ENCODE data around the gene HAPLN3. TPM values are rescaled to one million over a fixed set of nuclear protein-coding genes. Genes with fewer than 3 reads are reported as not detected.

The HAPLN3 gene
- total RNA-seq, 1 experiment from 2014 or later = 42.4 TPM

DNA sequence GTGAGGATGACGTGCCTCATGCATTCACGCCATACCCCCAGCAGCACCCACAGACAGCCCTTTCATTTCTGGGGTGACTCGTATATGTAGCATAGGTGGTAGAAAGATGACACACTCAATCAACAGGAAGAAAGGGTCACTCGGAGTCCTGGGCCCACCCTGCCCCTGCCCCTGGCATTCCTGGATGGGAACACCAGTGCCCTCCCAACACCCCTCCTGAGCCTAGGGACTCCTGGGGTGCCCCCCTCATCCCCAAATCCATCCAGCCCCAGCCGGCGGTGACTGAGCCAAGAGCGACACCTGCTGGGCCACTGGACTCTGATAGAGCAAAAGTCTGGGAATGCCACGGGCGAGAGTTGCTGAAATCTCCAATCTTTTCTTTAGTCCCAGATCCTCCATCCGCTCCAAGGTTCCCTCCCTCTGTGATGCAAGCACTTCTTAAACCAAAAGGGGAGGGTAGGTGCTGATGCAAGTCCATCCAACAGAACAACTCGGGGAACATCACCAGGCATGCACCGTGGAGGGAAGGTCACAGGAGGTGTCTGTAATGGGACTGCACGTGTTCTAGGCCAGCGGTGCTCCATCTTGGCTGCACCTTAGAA is 61.0 kb downstream of the HAPLN3 start:
- Mint-ChIP-seq H3K27ac (no peak overlapping the region; a peak in 1 of 7 replicates), H3K9me3 (no peaks in the 10 kb centered on the region), H3K36me3 (ENCODE audit: insufficient read depth in 1 of 3, low read depth in 3 of 3) (no peaks in the 10 kb centered on the region), H3K4me3 (no peak overlapping the region), H3K27me3 (ENCODE audit: low read depth) (peaks cover 7% of the 10 kb centered on the region), H3K4me1 (peaks cover 3 to 8% of the 10 kb centered on the region in 2 experiments; a peak in 2 of 4 replicates)
- Histone ChIP-seq H4K5ac (ENCODE audit: insufficient read length, low read depth, low read length) (no peak overlapping the region), H2BK120ac (ENCODE audit: low read depth, low read length, poor library complexity, severe bottlenecking) (no peak overlapping the region), H2BK5ac (ENCODE audit: insufficient read length, low read length) (no peak overlapping the region), H4K91ac (ENCODE audit: insufficient read length, low read depth, low read length) (no peak overlapping the region), H3K4me1 (ENCODE audit: insufficient read depth, low read length) (no peaks in the 10 kb centered on the region), H3T11ph (ENCODE audit: low read length) (no peak overlapping the region), H3K79me2 (ENCODE audit: insufficient read depth, low read length) (no peaks in the 10 kb centered on the region), H3K4me2 (ENCODE audit: insufficient read depth, insufficient read length, low read length) (no peak overlapping the region), H4K8ac (replicated peaks; ENCODE audit: insufficient read length, low read depth, low read length) (no peak overlapping the region), H3K27me3 (ENCODE audit: insufficient read depth, low read length) (no peaks in the 10 kb centered on the region), H3K23me2 (ENCODE audit: insufficient read length, low read depth, low read length, poor library complexity, severe bottlenecking) (no peaks in the 10 kb centered on the region), H3K27ac (ENCODE audit: insufficient read length, low read depth, low read length) (no peak overlapping the region), H4K20me1 (ENCODE audit: control insufficient read depth, insufficient read depth, insufficient read length) (no peaks in the 10 kb centered on the region), H3K9ac (ENCODE audit: extremely low read depth, insufficient read length, low read length) (no peak overlapping the region), H3K56ac (ENCODE audit: insufficient read length, low read depth, low read length) (no peak overlapping the region), H3K9me3 (ENCODE audit: control insufficient read depth, low read depth, low read length) (no peaks in the 10 kb centered on the region), H3K18ac (ENCODE audit: insufficient read length, low read depth, low read length) (no peak overlapping the region), H3K4ac (ENCODE audit: low read depth, low read length) (no peak overlapping the region), H2BK20ac (ENCODE audit: low read depth, low read length, poor library complexity, severe bottlenecking) (no peak overlapping the region), H3K14ac (ENCODE audit: insufficient read depth, low read length) (no peak overlapping the region), H3K79me1 (ENCODE audit: insufficient read depth, low read depth, low read length, poor library complexity, severe bottlenecking) (no peaks in the 10 kb centered on the region), H2BK15ac (ENCODE audit: low read depth, low read length) (no peak overlapping the region), H3K23ac (ENCODE audit: insufficient read length, low read depth, low read length) (no peak overlapping the region), H2AFZ (ENCODE audit: low read length) (no peak overlapping the region), H2BK12ac (ENCODE audit: insufficient read length, low read depth, low read length) (no peak overlapping the region), H2AK5ac (ENCODE audit: insufficient read length, low read length) (no peak overlapping the region)
- TF ChIP-seq, protein P1, sequence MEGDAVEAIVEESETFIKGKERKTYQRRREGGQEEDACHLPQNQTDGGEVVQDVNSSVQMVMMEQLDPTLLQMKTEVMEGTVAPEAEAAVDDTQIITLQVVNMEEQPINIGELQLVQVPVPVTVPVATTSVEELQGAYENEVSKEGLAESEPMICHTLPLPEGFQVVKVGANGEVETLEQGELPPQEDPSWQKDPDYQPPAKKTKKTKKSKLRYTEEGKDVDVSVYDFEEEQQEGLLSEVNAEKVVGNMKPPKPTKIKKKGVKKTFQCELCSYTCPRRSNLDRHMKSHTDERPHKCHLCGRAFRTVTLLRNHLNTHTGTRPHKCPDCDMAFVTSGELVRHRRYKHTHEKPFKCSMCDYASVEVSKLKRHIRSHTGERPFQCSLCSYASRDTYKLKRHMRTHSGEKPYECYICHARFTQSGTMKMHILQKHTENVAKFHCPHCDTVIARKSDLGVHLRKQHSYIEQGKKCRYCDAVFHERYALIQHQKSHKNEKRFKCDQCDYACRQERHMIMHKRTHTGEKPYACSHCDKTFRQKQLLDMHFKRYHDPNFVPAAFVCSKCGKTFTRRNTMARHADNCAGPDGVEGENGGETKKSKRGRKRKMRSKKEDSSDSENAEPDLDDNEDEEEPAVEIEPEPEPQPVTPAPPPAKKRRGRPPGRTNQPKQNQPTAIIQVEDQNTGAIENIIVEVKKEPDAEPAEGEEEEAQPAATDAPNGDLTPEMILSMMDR (conservative IDR thresholded peaks at IDR 0.05) = peak; percentile 84
- peak; percentile 72 for DNase-seq
- no CpG with 5 or more reads among the region's 14 CpGs for WGBS (ENCODE audit: extremely low coverage, insufficient read length, low lambda C conversion rate)
